ENCODE results near the gene SFT2D2.
A peak's percentile ranks its signal among the peaks of the same experiment; 100 is the strongest.
"Not testable (repeated sequence)": the region's sequence is repeated elsewhere in the genome, so short reads cannot be mapped to it uniquely, and the experiment has no call there.

Gene SFT2D2

DNA sequence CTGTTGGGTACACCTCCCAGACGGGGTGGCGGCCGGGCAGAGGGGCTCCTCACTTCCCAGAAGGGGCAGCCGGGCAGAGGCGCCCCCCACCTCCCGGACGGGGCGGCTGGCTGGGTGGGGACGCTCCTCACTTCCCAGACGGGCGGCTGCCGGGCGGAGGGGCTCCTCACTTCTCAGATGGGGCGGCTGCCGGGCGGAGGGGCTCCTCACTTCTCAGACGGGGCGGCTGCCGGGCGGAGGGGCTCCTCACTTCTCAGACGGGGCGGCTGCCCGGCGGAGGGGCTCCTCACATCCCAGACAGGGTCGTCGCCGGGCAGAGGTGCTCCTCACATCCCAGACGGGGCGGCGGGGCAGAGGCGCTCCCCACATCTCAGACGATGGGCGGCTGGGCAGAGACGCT lies 18.1 kb upstream of the SFT2D2 start:
- H3K9me3 Mint-ChIP-seq: peaks cover 16% of the 10 kb centered on the region
- H3K27ac Mint-ChIP-seq; H3K27me3 Mint-ChIP-seq; H3K4me1 Mint-ChIP-seq (ENCODE audit: low read depth); H3K4me3 Mint-ChIP-seq; intact Hi-C loops (cut with micrococcal nuclease): not testable (repeated sequence)
- H3K36me3 Mint-ChIP-seq (ENCODE audit: low read depth): peaks cover 25% of the 10 kb centered on the region

GRCh38 chr1:168210312-168210711 lies 15.5 kb upstream of the SFT2D2 start:
- intact Hi-C loops (cut with micrococcal nuclease): no loop called here
- Mint-ChIP-seq H3K36me3 (ENCODE audit: low read depth) (peaks cover 10% of the 10 kb centered on the region), H3K27me3 (no peaks in the 10 kb centered on the region)

DNA sequence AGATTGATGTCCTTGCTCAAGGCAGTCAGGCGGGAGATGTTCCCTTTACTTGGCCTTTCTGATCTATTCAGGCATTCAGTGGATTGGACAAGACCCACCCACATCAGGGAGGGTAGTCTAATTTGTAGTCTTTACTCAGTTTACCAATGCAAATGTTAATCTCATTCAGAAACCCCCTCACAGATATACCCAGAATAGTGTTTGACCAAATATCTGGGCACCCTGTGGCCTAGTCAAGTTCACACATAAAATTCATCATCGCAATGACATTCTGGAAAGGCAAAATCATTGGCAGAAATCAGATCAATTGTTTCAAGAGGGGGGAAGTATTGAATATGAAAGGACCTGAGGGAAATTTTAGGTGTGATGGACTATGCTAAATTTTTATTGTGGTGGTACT lies 12.5 kb upstream of the SFT2D2 start:
- no peaks in the 10 kb centered on the region for H3K27me3 Mint-ChIP-seq
- intact Hi-C loops (cut with micrococcal nuclease): no loop called here
- H3K4me1 Mint-ChIP-seq (ENCODE audit: low read depth): no peaks in the 10 kb centered on the region
- no peak overlapping the region for H3K4me3 Mint-ChIP-seq
- no peaks in the 10 kb centered on the region for H3K36me3 Mint-ChIP-seq (ENCODE audit: low read depth)
- no peak overlapping the region for H3K27ac Mint-ChIP-seq
- peaks cover 27% of the 10 kb centered on the region for H3K9me3 Mint-ChIP-seq

More at GRCh38 chr1:168210312-168210711, 15.5 kb upstream of the SFT2D2 start:
- Mint-ChIP-seq H3K27ac (no peak overlapping the region), H3K4me1 (ENCODE audit: low read depth) (no peaks in the 10 kb centered on the region), H3K9me3 (peaks cover 27% of the 10 kb centered on the region), H3K4me3 (no peak overlapping the region)

- peaks cover 22% of the 10 kb centered on the region for H3K9me3 Mint-ChIP-seq
- intact Hi-C loops (cut with micrococcal nuclease): no loop called here
- H3K4me1 Mint-ChIP-seq (ENCODE audit: low read depth): peaks cover 5% of the 10 kb centered on the region
These were observed 9.6 kb upstream of the SFT2D2 start for GRCh38 chr1:168216171-168216570.

GRCh38 chr1:168217664-168218063 lies 8.1 kb upstream of the SFT2D2 start:
- peaks cover 5% of the 10 kb centered on the region for H3K4me1 Mint-ChIP-seq (ENCODE audit: low read depth)
- H3K27ac Mint-ChIP-seq: no peak overlapping the region
- no peak overlapping the region for H3K4me3 Mint-ChIP-seq
- peaks cover 12% of the 10 kb centered on the region for H3K9me3 Mint-ChIP-seq
- H3K36me3 Mint-ChIP-seq (ENCODE audit: low read depth): no peaks in the 10 kb centered on the region
- intact Hi-C loops (cut with micrococcal nuclease): no loop called here
- H3K27me3 Mint-ChIP-seq: peaks cover 2% of the 10 kb centered on the region

More at GRCh38 chr1:168216171-168216570, 9.6 kb upstream of the SFT2D2 start:
- Mint-ChIP-seq H3K36me3 (ENCODE audit: low read depth) (no peaks in the 10 kb centered on the region), H3K4me3 (no peak overlapping the region), H3K27ac (no peak overlapping the region), H3K27me3 (peaks cover 2% of the 10 kb centered on the region)

DNA sequence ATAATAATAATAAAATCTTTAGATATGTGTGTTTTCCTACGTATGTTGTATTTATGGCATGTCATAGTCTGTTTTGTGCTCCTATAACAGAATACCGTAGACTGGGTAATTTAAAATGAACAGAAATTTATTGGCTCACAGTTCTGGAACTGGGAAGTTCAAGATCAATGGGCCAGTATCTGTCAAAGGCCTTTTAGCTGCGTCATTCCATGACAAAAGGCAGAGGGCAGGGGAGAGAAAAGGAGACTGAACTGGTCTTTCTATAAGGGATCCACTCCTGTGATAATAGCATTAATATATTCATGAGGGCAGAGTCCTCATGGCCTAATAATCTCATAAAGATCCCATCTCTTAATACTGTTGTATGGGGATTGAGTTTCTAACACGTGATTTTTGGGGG lies 7.1 kb upstream of the SFT2D2 start:
- intact Hi-C loops (cut with micrococcal nuclease): no loop called here
- H3K27ac Mint-ChIP-seq: no peak overlapping the region
- H3K4me3 Mint-ChIP-seq: no peak overlapping the region
- H3K36me3 Mint-ChIP-seq (ENCODE audit: low read depth): no peaks in the 10 kb centered on the region
- H3K9me3 Mint-ChIP-seq: peaks cover 9% of the 10 kb centered on the region
- H3K4me1 Mint-ChIP-seq (ENCODE audit: low read depth): peaks cover 15% of the 10 kb centered on the region
- peaks cover 2% of the 10 kb centered on the region for H3K27me3 Mint-ChIP-seq

DNA sequence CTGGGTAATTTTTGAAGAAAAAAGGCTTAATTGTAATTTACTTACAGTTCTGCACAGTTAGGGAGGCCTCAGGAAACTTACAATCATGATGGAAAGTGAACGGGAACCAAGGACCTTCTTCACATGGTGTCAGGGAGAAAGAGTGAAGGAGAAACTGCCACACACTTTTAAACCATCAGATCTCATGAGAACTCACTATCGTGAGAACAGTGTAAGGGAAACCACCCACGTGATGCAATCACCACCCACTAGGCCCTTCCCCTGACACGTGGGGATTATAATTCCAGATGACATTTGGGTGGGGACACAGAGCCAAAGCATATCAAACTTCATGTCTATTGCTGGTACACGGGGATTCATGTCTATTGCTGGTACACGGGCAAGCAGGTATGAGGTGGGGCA lies 5.3 kb upstream of the SFT2D2 start:
- no peak overlapping the region for H3K27ac Mint-ChIP-seq
- intact Hi-C loops (cut with micrococcal nuclease): no loop called here
- no peak overlapping the region for H3K4me3 Mint-ChIP-seq
- H3K36me3 Mint-ChIP-seq (ENCODE audit: low read depth): no peaks in the 10 kb centered on the region
- peaks cover 9% of the 10 kb centered on the region for H3K9me3 Mint-ChIP-seq
- H3K4me1 Mint-ChIP-seq (ENCODE audit: low read depth): peaks cover 27% of the 10 kb centered on the region
- peaks cover 2% of the 10 kb centered on the region for H3K27me3 Mint-ChIP-seq

GRCh38 chr1:168221275-168221674 lies 4.5 kb upstream of the SFT2D2 start:
- Mint-ChIP-seq H3K4me3 (no peak overlapping the region), H3K36me3 (ENCODE audit: low read depth) (peaks cover 2% of the 10 kb centered on the region), H3K4me1 (ENCODE audit: low read depth) (peaks cover 28% of the 10 kb centered on the region), H3K27ac (no peak overlapping the region), H3K27me3 (peaks cover 2% of the 10 kb centered on the region), H3K9me3 (peaks cover 9% of the 10 kb centered on the region)
- intact Hi-C loops (cut with micrococcal nuclease): no loop called here

- Mint-ChIP-seq H3K4me3 (no peak overlapping the region), H3K36me3 (ENCODE audit: low read depth) (peaks cover 22% of the 10 kb centered on the region), H3K9me3 (peaks cover 9% of the 10 kb centered on the region), H3K27me3 (peaks cover 2% of the 10 kb centered on the region), H3K4me1 (ENCODE audit: low read depth) (peaks cover 39% of the 10 kb centered on the region), H3K27ac (no peak overlapping the region)
- intact Hi-C loops (cut with micrococcal nuclease): no loop called here
These were observed 2.5 kb upstream of the SFT2D2 start for GRCh38 chr1:168223261-168223660.

GRCh38 chr1:168223681-168224540 lies 1.9 kb upstream of the SFT2D2 start:
- Mint-ChIP-seq H3K27ac (no peak overlapping the region), H3K36me3 (ENCODE audit: low read depth) (peaks cover 25% of the 10 kb centered on the region), H3K4me1 (ENCODE audit: low read depth) (peaks cover 45% of the 10 kb centered on the region), H3K27me3 (peaks cover 2% of the 10 kb centered on the region), H3K9me3 (peaks cover 9% of the 10 kb centered on the region), H3K4me3 (no peak overlapping the region)
- intact Hi-C loops (cut with micrococcal nuclease): no loop called here

GRCh38 chr1:168224991-168225390 lies 813 bp upstream of the SFT2D2 start:
- H3K27me3 Mint-ChIP-seq: no peaks in the 10 kb centered on the region
- peak overlapping the region; percentile 92 for H3K27ac Mint-ChIP-seq
- peaks cover 56% of the 10 kb centered on the region for H3K4me1 Mint-ChIP-seq (ENCODE audit: low read depth)
- H3K4me3 Mint-ChIP-seq: peak overlapping the region; percentile 20
- intact Hi-C loops (cut with micrococcal nuclease): loop anchor here (5.0 kb wide), 2 partner anchors 143 to 288 kb away; partner anchors contain the start of genes DCAF6 and MPC2
- H3K9me3 Mint-ChIP-seq: peaks cover 9% of the 10 kb centered on the region
- peaks cover 36% of the 10 kb centered on the region for H3K36me3 Mint-ChIP-seq (ENCODE audit: low read depth)

- peaks cover 62% of the 10 kb centered on the region for H3K36me3 Mint-ChIP-seq (ENCODE audit: low read depth)
- intact Hi-C loops (cut with micrococcal nuclease): loop anchor here (2.0 to 5.0 kb wide), 3 partner anchors 49 to 290 kb away; partner anchors contain the start of genes DCAF6, MPC2 and TIPRL
- no peaks in the 10 kb centered on the region for H3K27me3 Mint-ChIP-seq
- peak overlapping the region; percentile 92 for H3K27ac Mint-ChIP-seq
- peak overlapping the region; percentile 89 for H3K4me3 Mint-ChIP-seq
- H3K4me1 Mint-ChIP-seq (ENCODE audit: low read depth): peaks cover 73% of the 10 kb centered on the region
- H3K9me3 Mint-ChIP-seq: peaks cover 9% of the 10 kb centered on the region
These were observed 1.8 kb downstream of the SFT2D2 start for GRCh38 chr1:168227620-168228019.

GRCh38 chr1:168229893-168230292 lies 4.1 kb downstream of the SFT2D2 start:
- intact Hi-C loops (cut with micrococcal nuclease): loop anchor here (5.0 kb wide), 2 partner anchors 148 to 293 kb away; partner anchors contain the start of genes DCAF6 and MPC2
- Mint-ChIP-seq H3K9me3 (no peaks in the 10 kb centered on the region), H3K4me3 (peak overlapping the region; percentile 89), H3K36me3 (ENCODE audit: low read depth) (peaks cover 85% of the 10 kb centered on the region), H3K27ac (peak overlapping the region; percentile 92), H3K4me1 (ENCODE audit: low read depth) (peaks cover 72% of the 10 kb centered on the region), H3K27me3 (no peaks in the 10 kb centered on the region)

- H3K4me3 Mint-ChIP-seq: no peak overlapping the region
- intact Hi-C loops (cut with micrococcal nuclease): no loop called here
- no peaks in the 10 kb centered on the region for H3K27me3 Mint-ChIP-seq
- no peak overlapping the region for H3K27ac Mint-ChIP-seq
- no peaks in the 10 kb centered on the region for H3K9me3 Mint-ChIP-seq
- H3K4me1 Mint-ChIP-seq (ENCODE audit: low read depth): peaks cover 70% of the 10 kb centered on the region
- H3K36me3 Mint-ChIP-seq (ENCODE audit: low read depth): peaks cover 93% of the 10 kb centered on the region
These were observed 4.9 kb downstream of the SFT2D2 start for GRCh38 chr1:168230709-168231108.
